ENCODE results near the gene USP17L21. TPM values are rescaled to one million over a fixed set of nuclear protein-coding genes. Genes with fewer than 3 reads are reported as not detected.
"Not testable (repeated sequence)": the region's sequence is repeated elsewhere in the genome, so short reads cannot be mapped to it uniquely, and the experiment has no call there.

Gene USP17L21, protein sequence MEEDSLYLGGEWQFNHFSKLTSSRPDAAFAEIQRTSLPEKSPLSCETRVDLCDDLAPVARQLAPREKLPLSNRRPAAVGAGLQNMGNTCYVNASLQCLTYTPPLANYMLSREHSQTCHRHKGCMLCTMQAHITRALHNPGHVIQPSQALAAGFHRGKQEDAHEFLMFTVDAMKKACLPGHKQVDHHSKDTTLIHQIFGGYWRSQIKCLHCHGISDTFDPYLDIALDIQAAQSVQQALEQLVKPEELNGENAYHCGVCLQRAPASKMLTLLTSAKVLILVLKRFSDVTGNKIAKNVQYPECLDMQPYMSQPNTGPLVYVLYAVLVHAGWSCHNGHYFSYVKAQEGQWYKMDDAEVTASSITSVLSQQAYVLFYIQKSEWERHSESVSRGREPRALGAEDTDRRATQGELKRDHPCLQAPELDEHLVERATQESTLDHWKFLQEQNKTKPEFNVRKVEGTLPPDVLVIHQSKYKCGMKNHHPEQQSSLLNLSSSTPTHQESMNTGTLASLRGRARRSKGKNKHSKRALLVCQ
- not detected for polyA plus RNA-seq (ENCODE audit: low read depth in 6 of 6)

DNA sequence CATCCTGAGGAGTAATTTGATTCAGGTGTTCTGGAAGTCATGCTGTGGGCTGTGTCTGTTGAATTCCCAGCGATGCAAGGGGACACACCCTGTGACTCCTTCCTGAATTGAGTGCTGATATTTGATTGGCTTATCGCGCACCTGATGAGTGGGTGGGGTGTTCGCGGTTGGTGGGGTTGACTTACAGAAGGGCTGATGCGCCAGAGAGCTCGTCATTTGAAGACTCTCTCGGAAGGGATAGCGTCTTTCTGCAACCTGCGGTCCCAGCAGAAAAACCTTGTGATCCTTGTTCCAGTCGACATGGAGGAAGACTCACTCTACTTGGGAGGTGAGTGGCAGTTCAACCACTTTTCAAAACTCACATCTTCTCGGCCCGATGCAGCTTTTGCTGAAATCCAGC lies at the start of gene USP17L21:
USP17L21 (plus strand) TSS at position 301 of the 400 bp plus-strand sequence; CDS start at position 301, 0 bp downstream.
- not testable (repeated sequence) for H3K27me3 Mint-ChIP-seq; DNase-seq; H3K4me3 Mint-ChIP-seq; H3K9me3 Mint-ChIP-seq; H3K4me1 Mint-ChIP-seq; ATAC-seq (ENCODE audit: low read depth in 2 of 2); H3K27ac Mint-ChIP-seq; H3K36me3 Mint-ChIP-seq

DNA sequence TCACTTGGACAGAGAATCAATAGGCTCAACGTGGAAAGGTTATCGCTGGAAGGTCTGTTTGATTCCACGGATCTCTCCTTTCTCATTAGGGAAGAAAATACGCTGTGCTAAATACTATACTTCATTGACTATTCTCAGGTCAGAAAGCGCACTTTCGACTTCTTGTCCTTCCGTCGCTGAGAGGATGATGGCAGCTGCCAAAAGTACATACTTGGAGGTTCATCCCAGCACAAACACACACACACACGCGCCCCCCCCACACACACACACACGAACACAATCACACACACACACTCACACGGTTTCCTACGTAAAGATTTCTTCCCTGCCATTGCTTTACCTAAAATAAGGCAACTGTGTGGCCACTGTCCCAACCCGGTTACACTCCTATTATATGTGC lies 48.0 kb upstream of the USP17L21 start:
- not testable (repeated sequence) for DNase-seq; H3K27ac Mint-ChIP-seq; H3K9me3 Mint-ChIP-seq; ATAC-seq (ENCODE audit: low read depth in 2 of 2); H3K36me3 Mint-ChIP-seq; H3K27me3 Mint-ChIP-seq; H3K4me1 Mint-ChIP-seq; H3K4me3 Mint-ChIP-seq

DNA sequence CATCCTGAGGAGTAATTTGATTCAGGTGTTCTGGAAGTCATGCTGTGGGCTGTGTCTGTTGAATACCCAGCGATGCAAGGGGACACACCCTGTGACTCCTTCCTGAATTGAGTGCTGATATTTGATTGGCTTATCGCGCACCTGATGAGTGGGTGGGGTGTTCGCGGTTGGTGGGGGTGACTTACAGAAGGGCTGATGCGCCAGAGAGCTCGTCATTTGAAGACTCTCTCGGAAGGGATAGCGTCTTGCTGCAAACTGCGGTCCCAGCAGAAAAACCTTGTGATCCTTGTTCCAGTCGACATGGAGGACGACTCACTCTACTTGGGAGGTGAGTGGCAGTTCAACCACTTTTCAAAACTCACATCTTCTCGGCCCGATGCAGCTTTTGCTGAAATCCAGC lies 47.6 kb upstream of the USP17L21 start, which contains the start of gene USP17L11:
USP17L11 (plus strand) TSS at position 301 of the 400 bp plus-strand sequence; CDS start at position 301, 0 bp downstream.
- H3K9me3 Mint-ChIP-seq; H3K4me1 Mint-ChIP-seq; H3K27me3 Mint-ChIP-seq; ATAC-seq (ENCODE audit: low read depth in 2 of 2); H3K4me3 Mint-ChIP-seq; DNase-seq; H3K27ac Mint-ChIP-seq; H3K36me3 Mint-ChIP-seq: not testable (repeated sequence)

DNA sequence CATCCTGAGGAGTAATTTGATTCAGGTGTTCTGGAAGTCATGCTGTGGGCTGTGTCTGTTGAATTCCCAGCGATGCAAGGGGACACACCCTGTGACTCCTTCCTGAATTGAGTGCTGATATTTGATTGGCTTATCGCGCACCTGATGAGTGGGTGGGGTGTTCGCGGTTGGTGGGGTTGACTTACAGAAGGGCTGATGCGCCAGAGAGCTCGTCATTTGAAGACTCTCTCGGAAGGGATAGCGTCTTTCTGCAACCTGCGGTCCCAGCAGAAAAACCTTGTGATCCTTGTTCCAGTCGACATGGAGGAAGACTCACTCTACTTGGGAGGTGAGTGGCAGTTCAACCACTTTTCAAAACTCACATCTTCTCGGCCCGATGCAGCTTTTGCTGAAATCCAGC lies 42.8 kb upstream of the USP17L21 start, which contains the start of gene USP17L12:
USP17L12 (plus strand) TSS at position 301 of the 400 bp plus-strand sequence; CDS start at position 301, 0 bp downstream.
- H3K27ac Mint-ChIP-seq; H3K4me1 Mint-ChIP-seq; DNase-seq; H3K9me3 Mint-ChIP-seq; H3K4me3 Mint-ChIP-seq; H3K36me3 Mint-ChIP-seq; ATAC-seq (ENCODE audit: low read depth in 2 of 2); H3K27me3 Mint-ChIP-seq: not testable (repeated sequence)

DNA sequence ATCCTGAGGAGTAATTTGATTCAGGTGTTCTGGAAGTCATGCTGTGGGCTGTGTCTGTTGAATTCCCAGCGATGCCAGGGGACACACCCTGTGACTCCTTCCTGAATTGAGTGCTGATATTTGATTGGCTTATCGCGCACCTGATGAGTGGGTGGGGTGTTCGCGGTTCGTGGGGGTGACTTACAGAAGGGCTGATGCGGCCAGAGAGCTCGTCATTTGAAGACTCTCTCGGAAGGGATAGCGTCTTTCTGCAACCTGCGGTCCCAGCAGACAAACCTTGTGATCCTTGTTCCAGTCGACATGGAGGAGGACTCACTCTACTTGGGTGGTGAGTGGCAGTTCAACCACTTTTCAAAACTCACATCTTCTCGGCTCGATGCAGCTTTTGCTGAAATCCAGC lies 38.1 kb upstream of the USP17L21 start, which contains the start of gene USP17L13:
USP17L13 (plus strand) TSS at position 301 of the 400 bp plus-strand sequence; CDS start at position 301, 0 bp downstream.
- H3K36me3 Mint-ChIP-seq; ATAC-seq (ENCODE audit: low read depth in 2 of 2); H3K4me3 Mint-ChIP-seq; H3K9me3 Mint-ChIP-seq; DNase-seq; H3K27me3 Mint-ChIP-seq; H3K27ac Mint-ChIP-seq; H3K4me1 Mint-ChIP-seq: not testable (repeated sequence)

DNA sequence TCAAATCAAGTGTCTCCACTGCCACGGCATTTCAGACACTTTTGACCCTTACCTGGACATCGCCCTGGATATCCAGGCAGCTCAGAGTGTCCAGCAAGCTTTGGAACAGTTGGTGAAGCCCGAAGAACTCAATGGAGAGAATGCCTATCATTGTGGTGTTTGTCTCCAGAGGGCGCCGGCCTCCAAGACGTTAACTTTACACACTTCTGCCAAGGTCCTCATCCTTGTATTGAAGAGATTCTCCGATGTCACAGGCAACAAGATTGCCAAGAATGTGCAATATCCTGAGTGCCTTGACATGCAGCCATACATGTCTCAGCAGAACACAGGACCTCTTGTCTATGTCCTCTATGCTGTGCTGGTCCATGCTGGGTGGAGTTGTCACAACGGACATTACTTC lies 32.4 kb upstream of the USP17L21 start:
- H3K9me3 Mint-ChIP-seq; H3K36me3 Mint-ChIP-seq; ATAC-seq (ENCODE audit: low read depth in 2 of 2); H3K27ac Mint-ChIP-seq; H3K27me3 Mint-ChIP-seq; H3K4me3 Mint-ChIP-seq; DNase-seq; H3K4me1 Mint-ChIP-seq: not testable (repeated sequence)

DNA sequence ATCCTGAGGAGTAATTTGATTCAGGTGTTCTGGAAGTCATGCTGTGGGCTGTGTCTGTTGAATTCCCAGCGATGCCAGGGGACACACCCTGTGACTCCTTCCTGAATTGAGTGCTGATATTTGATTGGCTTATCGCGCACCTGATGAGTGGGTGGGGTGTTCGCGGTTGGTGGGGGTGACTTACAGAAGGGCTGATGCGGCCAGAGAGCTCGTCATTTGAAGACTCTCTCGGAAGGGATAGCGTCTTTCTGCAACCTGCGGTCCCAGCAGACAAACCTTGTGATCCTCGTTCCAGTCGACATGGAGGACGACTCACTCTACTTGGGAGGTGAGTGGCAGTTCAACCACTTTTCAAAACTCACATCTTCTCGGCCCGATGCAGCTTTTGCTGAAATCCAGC lies 28.6 kb upstream of the USP17L21 start, which contains the start of gene USP17L15:
USP17L15 (plus strand) TSS at position 301 of the 400 bp plus-strand sequence; CDS start at position 301, 0 bp downstream.
- H3K36me3 Mint-ChIP-seq; H3K4me3 Mint-ChIP-seq; DNase-seq; H3K4me1 Mint-ChIP-seq; ATAC-seq (ENCODE audit: low read depth in 2 of 2); H3K27me3 Mint-ChIP-seq; H3K27ac Mint-ChIP-seq; H3K9me3 Mint-ChIP-seq: not testable (repeated sequence)

DNA sequence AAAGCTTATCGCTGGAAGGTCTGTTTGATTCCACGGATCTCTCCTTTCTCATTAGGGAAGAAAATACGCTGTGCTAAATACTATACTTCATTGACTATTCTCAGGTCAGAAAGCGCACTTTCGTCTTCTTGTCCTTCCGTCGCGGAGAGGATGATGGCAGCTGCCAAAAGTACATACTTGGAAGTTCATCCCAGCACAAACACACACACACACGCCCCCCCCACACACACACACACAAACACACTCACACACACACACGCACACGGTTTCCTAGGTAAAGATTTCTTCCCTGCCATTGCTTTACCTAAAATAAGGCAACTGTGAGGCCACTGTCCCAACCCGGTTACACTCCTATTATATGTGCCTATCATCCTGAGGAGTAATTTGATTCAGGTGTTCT lies 24.2 kb upstream of the USP17L21 start:
- H3K27ac Mint-ChIP-seq; DNase-seq; ATAC-seq (ENCODE audit: low read depth in 2 of 2); H3K4me1 Mint-ChIP-seq; H3K36me3 Mint-ChIP-seq; H3K9me3 Mint-ChIP-seq; H3K4me3 Mint-ChIP-seq; H3K27me3 Mint-ChIP-seq: not testable (repeated sequence)

DNA sequence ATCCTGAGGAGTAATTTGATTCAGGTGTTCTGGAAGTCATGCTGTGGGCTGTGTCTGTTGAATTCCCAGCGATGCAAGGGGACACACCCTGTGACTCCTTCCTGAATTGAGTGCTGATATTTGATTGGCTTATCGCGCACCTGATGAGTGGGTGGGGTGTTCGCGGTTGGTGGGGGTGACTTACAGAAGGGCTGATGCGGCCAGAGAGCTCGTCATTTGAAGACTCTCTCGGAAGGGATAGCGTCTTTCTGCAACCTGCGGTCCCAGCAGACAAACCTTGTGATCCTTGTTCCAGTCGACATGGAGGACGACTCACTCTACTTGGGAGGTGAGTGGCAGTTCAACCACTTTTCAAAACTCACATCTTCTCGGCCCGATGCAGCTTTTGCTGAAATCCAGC lies 19.1 kb upstream of the USP17L21 start, which contains the start of gene USP17L17:
USP17L17 (plus strand) TSS at position 301 of the 400 bp plus-strand sequence; CDS start at position 301, 0 bp downstream.
- H3K9me3 Mint-ChIP-seq; H3K27ac Mint-ChIP-seq; H3K4me3 Mint-ChIP-seq; H3K36me3 Mint-ChIP-seq; DNase-seq; ATAC-seq (ENCODE audit: low read depth in 2 of 2); H3K27me3 Mint-ChIP-seq; H3K4me1 Mint-ChIP-seq: not testable (repeated sequence)

DNA sequence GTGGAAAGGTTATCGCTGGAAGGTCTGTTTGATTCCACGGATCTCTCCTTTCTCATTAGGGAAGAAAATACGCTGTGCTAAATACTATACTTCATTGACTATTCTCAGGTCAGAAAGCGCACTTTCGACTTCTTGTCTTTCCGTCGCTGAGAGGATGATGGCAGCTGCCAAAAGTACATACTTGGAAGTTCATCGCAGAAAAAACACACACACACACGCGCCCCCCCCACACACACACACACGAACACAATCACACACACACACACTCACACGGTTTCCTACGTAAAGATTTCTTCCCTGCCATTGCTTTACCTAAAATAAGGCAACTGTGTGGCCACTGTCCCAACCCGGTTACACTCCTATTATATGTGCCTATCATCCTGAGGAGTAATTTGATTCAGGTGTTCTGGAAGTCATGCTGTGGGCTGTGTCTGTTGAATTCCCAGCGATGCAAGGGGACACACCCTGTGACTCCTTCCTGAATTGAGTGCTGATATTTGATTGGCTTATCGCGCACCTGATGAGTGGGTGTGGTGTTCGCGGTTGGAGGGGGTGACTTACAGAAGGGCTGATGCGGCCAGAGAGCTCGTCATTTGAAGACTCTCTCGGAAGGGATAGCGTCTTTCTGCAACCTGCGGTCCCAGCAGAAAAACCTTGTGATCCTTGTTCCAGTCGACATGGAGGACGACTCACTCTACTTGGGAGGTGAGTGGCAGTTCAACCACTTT lies 14.6 kb upstream of the USP17L21 start, which contains the start of gene USP17L18:
USP17L18 (plus strand) TSS at position 678 of the 728 bp plus-strand sequence; CDS start at position 678, 0 bp downstream.
- not testable (repeated sequence) for DNase-seq; H3K9me3 Mint-ChIP-seq; H3K36me3 Mint-ChIP-seq; H3K27ac Mint-ChIP-seq; H3K4me3 Mint-ChIP-seq; H3K27me3 Mint-ChIP-seq; H3K4me1 Mint-ChIP-seq; ATAC-seq (ENCODE audit: low read depth in 2 of 2)

DNA sequence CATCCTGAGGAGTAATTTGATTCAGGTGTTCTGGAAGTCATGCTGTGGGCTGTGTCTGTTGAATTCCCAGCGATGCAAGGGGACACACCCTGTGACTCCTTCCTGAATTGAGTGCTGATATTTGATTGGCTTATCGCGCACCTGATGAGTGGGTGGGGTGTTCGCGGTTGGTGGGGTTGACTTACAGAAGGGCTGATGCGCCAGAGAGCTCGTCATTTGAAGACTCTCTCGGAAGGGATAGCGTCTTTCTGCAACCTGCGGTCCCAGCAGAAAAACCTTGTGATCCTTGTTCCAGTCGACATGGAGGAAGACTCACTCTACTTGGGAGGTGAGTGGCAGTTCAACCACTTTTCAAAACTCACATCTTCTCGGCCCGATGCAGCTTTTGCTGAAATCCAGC lies 9.6 kb upstream of the USP17L21 start, which contains the start of gene USP17L19:
USP17L19 (plus strand) TSS at position 301 of the 400 bp plus-strand sequence; CDS start at position 301, 0 bp downstream.
- DNase-seq; H3K9me3 Mint-ChIP-seq; H3K4me1 Mint-ChIP-seq; H3K27me3 Mint-ChIP-seq; ATAC-seq (ENCODE audit: low read depth in 2 of 2); H3K4me3 Mint-ChIP-seq; H3K36me3 Mint-ChIP-seq; H3K27ac Mint-ChIP-seq: not testable (repeated sequence)

DNA sequence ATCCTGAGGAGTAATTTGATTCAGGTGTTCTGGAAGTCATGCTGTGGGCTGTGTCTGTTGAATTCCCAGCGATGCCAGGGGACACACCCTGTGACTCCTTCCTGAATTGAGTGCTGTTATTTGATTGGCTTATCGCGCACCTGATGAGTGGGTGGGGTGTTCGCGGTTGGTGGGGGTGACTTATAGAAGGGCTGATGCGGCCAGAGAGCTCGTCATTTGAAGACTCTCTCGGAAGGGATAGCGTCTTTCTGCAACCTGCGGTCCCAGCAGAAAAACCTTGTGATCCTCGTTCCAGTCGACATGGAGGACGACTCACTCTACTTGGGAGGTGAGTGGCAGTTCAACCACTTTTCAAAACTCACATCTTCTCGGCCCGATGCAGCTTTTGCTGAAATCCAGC lies 4.8 kb upstream of the USP17L21 start, which contains the start of gene USP17L20:
USP17L20 (plus strand) TSS at position 301 of the 400 bp plus-strand sequence; CDS start at position 301, 0 bp downstream.
- DNase-seq; H3K4me3 Mint-ChIP-seq; H3K27ac Mint-ChIP-seq; ATAC-seq (ENCODE audit: low read depth in 2 of 2); H3K4me1 Mint-ChIP-seq; H3K36me3 Mint-ChIP-seq; H3K9me3 Mint-ChIP-seq; H3K27me3 Mint-ChIP-seq: not testable (repeated sequence)

DNA sequence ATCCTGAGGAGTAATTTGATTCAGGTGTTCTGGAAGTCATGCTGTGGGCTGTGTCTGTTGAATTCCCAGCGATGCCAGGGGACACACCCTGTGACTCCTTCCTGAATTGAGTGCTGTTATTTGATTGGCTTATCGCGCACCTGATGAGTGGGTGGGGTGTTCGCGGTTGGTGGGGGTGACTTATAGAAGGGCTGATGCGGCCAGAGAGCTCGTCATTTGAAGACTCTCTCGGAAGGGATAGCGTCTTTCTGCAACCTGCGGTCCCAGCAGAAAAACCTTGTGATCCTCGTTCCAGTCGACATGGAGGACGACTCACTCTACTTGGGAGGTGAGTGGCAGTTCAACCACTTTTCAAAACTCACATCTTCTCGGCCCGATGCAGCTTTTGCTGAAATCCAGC lies 4.6 kb downstream of the USP17L21 start, which contains the start of gene USP17L22:
USP17L22 (plus strand) TSS at position 301 of the 400 bp plus-strand sequence; CDS start at position 301, 0 bp downstream.
- H3K9me3 Mint-ChIP-seq; H3K27ac Mint-ChIP-seq; H3K27me3 Mint-ChIP-seq; ATAC-seq (ENCODE audit: low read depth in 2 of 2); H3K4me3 Mint-ChIP-seq; H3K36me3 Mint-ChIP-seq; H3K4me1 Mint-ChIP-seq; DNase-seq: not testable (repeated sequence)
